ENCODE data around the gene POLG.

The POLG gene

DNA sequence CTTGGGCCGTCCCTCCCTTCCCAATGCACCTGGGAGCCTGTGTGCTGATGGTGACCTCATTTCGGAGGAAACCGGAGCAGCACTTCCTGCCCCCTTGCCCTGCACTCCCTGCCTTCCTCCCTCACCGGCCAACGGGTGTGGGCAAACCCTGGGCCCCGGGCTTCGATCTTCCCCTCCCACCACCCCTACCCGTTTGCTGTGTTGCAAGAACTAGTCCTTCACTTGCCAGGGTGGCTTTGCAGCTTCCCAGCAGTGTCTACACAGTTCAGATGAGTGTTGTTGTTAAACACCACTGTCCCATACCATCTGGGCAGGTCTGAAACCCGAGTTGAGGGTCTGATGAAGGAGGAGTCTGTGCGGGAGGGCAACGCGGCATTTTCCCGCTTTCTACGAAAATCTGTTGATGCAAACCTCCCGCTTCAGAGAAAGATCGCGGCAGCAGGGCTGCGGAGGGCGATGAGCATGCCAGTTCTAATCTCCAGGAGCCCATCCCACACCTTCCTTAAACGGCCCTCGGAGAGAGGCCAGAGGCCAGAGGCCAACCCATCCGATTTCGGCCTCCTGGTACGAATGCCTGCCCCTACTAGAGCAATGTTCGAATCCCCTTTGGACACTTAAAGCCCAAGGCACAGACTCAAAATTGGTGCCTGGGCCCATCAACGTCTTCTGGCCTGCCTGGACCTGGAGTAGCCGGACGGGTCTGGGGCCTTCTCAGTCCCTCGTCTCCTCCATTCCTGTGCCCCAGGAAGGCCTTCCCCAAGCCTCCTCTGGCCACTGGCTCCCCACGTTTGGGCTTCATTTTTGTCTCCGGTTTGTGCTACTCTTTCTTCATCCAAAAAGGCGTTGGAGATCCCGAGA is 35.7 kb upstream of the POLG start:
- no peak for DNase-seq (ENCODE audit: low read depth in 2 of 2)

DNA sequence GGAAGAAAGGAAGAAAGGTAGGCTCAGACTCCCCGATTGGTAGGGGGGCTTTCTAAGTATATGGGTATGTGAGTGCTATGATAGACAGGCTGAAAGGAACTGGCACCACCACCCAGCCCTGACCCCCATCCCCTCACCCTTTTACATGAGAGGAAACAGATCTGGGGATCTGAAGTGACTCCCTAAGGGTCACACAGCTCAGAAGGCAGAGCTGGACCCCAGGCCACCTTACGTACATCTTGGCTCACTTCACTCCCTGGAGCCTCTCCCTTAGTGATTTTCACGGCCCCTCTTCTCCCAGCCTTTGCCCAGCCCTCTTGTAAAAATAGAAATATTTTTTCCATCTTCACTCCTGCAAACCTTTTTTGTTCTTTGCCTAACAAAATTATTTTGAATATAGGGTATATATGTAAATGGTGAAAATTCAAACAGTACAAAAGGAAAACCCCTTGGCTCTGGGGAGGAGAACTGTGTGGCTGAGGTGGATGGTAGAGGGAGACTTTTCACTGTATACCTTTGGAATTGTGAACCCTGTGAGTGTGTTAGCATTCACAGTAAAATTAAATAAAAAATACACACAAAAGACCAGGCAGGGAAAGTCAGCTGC is 34.8 kb upstream of the POLG start:
- DNase-seq (ENCODE audit: low read depth in 2 of 2) = no peak

GRCh38 chr15:89368566-89369223 is 34.1 kb upstream of the POLG start:
- DNase-seq (ENCODE audit: low read depth in 2 of 2) = no peak

GRCh38 chr15:89367485-89368451 is 33.1 kb upstream of the POLG start:
- no peak for DNase-seq (ENCODE audit: low read depth in 2 of 2)

- DNase-seq (ENCODE audit: low read depth in 2 of 2) = no peak
Measured at GRCh38 chr15:89366656-89367393, 32.2 kb upstream of the POLG start.

- no peak for DNase-seq (ENCODE audit: low read depth in 2 of 2)
Measured at GRCh38 chr15:89365462-89366065, 30.9 kb upstream of the POLG start.

- no peak for DNase-seq (ENCODE audit: low read depth in 2 of 2)
Measured at GRCh38 chr15:89364741-89365450, 30.3 kb upstream of the POLG start.

DNA sequence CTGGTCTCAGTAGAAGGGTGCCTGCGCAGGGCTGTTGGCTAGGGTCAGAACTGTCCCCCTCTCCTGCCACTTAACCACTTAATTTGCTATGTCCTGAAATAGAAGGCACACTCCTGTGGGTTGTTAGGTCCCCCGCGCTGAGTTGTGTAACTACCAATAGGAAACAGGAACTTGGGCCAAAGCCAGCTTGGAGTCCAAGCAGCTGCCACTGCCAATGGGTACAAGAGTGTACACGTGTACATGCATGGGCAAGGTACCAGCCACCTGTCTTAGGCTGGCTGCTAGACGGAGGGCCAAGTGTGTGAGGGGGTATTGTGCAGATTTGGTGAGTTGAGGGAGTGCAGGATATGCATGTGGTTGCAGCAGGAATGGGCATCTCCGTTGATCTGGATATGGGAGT is 29.7 kb upstream of the POLG start:
- DNase-seq (ENCODE audit: low read depth in 2 of 2) = no peak

GRCh38 chr15:89363770-89364169 is 29.1 kb upstream of the POLG start:
- no peak for DNase-seq (ENCODE audit: low read depth in 2 of 2)

DNA sequence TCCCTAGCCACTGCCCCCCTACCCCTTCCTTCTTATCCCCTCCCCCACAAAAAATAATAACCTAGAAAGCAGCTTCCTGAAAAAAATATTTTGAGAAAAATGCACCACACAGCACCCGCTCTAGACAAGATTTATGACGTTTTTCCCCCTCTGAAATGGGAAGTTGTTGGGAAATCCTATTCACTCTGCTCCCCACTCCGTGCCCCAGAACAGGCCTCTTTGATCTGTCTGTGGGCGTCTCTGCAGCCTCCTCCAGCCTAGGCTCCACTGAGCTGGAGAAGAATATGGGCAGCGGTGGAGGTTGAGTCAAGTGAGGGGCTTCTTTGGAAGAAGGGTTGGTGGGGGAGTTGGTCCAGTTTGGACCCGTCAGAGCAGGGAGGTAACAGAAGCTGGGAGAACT is 28.5 kb upstream of the POLG start:
- no peak for DNase-seq (ENCODE audit: low read depth in 2 of 2)

DNA sequence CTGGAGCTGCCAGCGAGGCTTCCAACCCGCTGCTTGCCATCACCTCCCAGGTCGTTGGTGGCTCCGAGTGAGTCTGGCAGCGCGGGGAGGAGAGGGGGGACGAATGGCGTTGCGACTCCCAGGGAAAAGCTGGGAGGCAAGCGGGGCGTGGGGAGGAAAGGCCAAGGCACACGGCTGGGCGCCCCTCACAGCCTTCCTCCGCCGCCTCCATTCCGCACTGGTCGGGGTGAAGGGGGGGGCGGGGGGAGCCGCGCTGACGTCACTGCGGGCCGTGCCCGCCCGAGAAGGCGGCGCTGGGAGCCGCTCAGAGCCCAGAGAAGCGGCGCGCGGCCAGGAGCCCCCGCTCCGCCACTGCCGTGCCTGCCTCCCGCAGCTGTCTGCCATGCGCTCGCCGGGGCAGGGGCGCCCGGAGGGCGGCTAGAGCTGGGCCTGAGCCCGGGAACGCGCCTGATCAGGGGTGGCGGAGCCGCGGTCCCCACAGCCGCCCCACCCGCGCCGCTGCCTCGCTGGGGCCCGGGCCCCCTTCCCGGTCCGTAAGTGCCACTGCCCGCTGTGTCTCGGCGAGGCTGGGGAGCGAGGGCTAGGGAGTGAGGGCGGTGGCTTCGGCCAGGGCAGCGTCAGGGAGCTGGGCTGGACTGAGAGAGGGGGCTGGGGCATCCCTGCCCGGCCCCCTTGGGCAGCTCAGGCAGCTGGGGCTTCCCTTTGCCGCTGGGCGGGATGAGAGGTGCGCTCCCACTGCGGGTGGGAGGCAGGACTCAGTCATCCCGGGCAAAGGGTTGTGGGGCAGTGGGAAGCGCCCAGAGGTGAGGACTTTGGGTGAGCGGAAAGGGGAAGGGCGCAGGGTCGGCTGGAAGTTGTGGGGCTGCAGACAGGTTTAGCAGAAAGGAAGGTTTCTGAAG is 27.8 kb upstream of the POLG start:
- no peak for DNase-seq (ENCODE audit: low read depth in 2 of 2)

- DNase-seq (ENCODE audit: low read depth in 2 of 2) = peak in 1 of 2 donors; percentile 29
Measured at GRCh38 chr15:89361451-89362202, 27.0 kb upstream of the POLG start.

- no peak for DNase-seq (ENCODE audit: low read depth in 2 of 2)
Measured at GRCh38 chr15:89360294-89360971, 25.8 kb upstream of the POLG start.

GRCh38 chr15:89359471-89360293 is 25.1 kb upstream of the POLG start:
- DNase-seq (ENCODE audit: low read depth in 2 of 2) = no peak

GRCh38 chr15:89358755-89359439 is 24.3 kb upstream of the POLG start:
- DNase-seq (ENCODE audit: low read depth in 2 of 2) = peak; percentile 60 to 70

DNA sequence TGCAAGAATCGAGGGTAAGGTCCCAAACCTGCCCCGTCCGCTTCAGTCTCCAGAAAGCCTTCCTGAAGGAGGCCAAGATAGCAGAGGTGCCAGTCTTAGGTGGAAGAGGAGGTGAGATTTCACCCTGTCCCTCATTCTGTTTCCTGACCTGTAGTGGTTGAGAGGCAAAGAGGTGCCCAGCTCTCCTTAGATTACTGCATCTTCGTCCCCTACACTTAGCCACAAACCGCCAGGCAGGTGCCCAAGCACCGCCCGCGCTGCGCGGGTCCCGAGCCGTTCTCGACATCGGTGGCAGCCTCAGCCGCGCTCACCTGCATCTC is 23.8 kb upstream of the POLG start:
- DNase-seq (ENCODE audit: low read depth in 2 of 2) = no peak

Measured in stimulated activated CD8-positive, alpha-beta memory T cell treated with anti-CD3 and anti-CD28 coated beads, Interleukin-15, amount 100 ng/mL, for 48 hours (primary cell).